Measurements from ENCODE around the gene KCNT2.

GRCh38 chr1:196573226-196573625, 35.0 kb downstream of the KCNT2 start:
- no peak for TF ChIP-seq CTCF (IDR thresholded peaks at IDR 0.05)
- TF ChIP-seq POLR2AphosphoS5 (IDR thresholded peaks at IDR 0.05): no peak
